ENCODE data around the gene NAGPA. TPM values are rescaled to one million over a fixed set of nuclear protein-coding genes. Genes with fewer than 3 reads are reported as not detected.

The NAGPA gene
- total RNA-seq, 2 donors from 2014 or later: 10.1 to 17.4 TPM

DNA sequence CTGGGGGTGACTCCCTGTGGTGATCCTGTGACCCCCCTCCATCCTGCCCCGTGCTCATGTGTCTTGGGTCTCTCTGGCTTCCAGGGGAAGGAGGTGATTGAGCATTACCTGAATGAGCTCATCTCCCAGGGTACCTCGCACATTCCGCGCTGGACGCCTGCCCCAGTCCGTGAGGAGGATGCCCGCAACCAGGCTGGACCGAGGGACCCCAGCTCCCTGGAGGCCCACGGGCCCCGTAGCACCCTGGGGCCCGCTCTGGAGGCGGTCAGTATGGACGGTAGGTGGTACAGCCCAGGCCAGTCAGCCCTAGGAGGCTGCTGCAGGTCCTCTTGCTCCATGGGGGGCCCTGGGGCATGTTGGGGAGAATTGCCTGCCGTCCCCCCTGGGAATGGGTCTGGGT lies 42.0 kb downstream of the NAGPA start:
- Mint-ChIP-seq H3K36me3 (no peaks in the 10 kb centered on the region), H3K9me3 (no peaks in the 10 kb centered on the region), H3K27ac (no peak overlapping the region), H3K4me3 (no peak overlapping the region), H3K27me3 (peaks cover 16 to 21% of the 10 kb centered on the region in 2 donors), H3K4me1 (ENCODE audit: low read depth in 2 of 2) (no peaks in the 10 kb centered on the region)
- no peak for DNase-seq (ENCODE audit: low spot score)
- ATAC-seq: peak in 1 of 2 donors; percentile 27

DNA sequence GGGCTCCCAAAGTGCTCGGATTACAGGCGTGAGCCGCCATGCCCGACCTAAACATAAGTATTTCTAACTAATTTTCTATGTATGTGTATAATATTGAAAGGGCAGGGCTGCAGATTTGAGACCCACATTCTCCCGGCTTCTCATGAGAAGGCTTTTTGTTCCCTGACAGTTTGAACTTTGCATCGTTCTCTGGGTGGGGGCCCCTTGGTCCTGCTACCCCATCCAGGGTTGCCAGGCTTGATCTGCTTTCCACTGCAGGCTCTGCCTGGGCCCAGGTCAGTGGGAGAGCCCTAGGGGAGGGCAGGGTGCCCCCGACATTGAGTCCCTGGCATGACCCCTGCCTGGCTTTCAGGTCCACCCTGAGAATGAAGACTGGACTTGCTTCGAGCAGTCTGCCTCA lies 43.3 kb downstream of the NAGPA start:
- Mint-ChIP-seq H3K27me3 (peaks cover 18 to 29% of the 10 kb centered on the region in 2 donors), H3K4me1 (ENCODE audit: low read depth in 2 of 2) (no peaks in the 10 kb centered on the region), H3K4me3 (no peak overlapping the region), H3K9me3 (no peaks in the 10 kb centered on the region), H3K36me3 (no peaks in the 10 kb centered on the region), H3K27ac (no peak overlapping the region)
- DNase-seq (ENCODE audit: low spot score): no peak
- no peak for ATAC-seq

DNA sequence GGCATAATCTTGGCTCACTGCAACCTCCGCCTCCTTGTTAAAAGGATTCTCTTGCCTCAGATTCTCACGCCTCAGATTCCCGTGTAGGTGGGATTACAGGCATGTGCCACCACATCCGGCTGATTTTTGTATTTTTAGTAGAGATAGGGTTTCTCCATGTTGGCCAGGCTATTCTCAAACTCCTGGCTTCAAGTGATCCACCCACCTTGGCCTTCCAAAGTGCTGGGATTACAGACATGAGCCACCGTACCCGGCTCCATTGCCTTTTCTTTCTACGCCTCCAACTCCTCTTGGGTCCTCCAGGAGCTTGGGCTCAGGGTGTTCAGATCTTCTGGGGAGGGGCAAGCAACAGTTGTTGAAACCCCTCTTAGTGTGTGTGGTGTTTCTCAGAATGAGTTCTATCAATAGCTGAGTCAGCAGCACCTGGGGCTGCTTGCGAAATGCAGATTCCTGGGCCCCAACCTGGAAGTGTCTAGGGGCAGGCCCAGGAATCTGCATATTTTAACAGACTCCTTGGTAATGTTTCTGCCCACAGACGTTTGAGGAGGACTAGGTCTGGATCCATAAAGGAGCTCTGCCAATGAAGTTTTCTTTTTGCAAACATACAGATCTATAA lies 44.2 kb downstream of the NAGPA start:
- no peak overlapping the region for H3K4me3 Mint-ChIP-seq
- no peaks in the 10 kb centered on the region for H3K4me1 Mint-ChIP-seq (ENCODE audit: low read depth in 2 of 2)
- no peak for ATAC-seq
- no peaks in the 10 kb centered on the region for H3K36me3 Mint-ChIP-seq
- H3K27ac Mint-ChIP-seq: no peak overlapping the region
- DNase-seq (ENCODE audit: low spot score): no peak
- H3K9me3 Mint-ChIP-seq: no peaks in the 10 kb centered on the region
- H3K27me3 Mint-ChIP-seq: peaks cover 18 to 29% of the 10 kb centered on the region in 2 donors

DNA sequence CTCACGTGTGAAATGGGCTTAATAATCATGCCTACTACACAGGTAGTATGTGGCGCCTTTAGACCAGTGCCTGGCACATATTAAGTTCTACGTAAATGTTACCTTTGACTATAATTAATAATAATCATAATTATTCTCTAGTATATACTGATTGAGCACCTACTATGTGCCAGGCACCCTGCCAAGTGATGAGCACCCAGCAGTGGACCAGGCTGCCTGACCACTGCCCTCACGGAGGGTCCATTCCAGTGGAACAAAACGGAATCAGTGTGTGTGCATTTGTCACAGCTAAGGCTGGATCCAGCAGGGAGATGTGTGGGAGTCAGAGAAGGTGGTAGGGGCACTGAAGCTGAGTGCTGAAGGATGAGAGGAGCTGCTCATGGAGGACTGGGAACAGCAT lies 45.1 kb downstream of the NAGPA start:
- Mint-ChIP-seq H3K36me3 (no peaks in the 10 kb centered on the region), H3K4me1 (ENCODE audit: low read depth in 2 of 2) (no peaks in the 10 kb centered on the region), H3K9me3 (no peaks in the 10 kb centered on the region), H3K4me3 (no peak overlapping the region), H3K27me3 (peaks cover 21 to 37% of the 10 kb centered on the region in 2 donors), H3K27ac (no peak overlapping the region)
- ATAC-seq (no peak), DNase-seq (ENCODE audit: low spot score) (no peak)

DNA sequence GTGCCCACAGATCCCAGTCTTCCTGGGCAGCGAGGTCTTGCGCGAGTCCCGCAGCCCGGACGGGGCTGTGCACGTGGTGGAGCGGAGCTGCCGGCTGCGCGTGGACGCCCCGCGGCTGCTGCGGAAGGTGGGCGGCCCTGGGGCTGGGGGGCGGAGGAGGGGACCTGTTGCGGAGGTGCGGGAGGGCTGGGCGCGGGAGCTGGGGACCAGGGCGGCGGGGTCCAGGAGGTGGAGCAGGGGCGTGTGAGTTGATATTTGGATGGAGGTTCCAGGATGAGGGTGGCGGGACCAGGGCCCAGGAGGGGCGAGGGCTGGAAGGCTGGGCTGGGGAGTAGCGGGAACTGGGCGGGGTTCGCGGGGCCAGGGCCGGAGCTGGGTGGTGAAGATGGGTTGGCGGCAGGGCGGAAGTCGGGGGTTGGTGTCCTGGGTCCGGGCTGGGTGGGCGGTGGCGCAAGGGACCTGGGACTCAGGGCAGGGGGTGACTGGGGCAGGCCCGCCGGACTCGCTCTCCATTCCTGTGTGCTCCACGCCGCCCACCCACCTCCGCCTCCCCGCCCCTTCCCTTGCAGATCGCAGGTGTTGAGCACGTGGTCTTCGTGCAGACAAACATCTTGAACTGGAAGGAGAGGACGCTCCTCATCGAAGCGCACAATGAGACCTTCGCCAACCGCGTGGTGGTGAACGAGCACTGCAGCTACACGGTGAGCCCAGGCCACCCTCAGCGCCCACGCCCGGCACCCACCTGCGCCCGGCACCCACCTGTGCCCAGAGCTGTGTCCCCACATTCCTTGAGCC lies 46.0 kb downstream of the NAGPA start:
- H3K4me3 Mint-ChIP-seq: no peak overlapping the region
- no peak for DNase-seq (ENCODE audit: low spot score)
- no peak overlapping the region for H3K27ac Mint-ChIP-seq
- ATAC-seq: peak; percentile 20 to 48
- peaks cover 21 to 37% of the 10 kb centered on the region in 2 donors for H3K27me3 Mint-ChIP-seq
- no peaks in the 10 kb centered on the region for H3K36me3 Mint-ChIP-seq
- no peaks in the 10 kb centered on the region for H3K4me1 Mint-ChIP-seq (ENCODE audit: low read depth in 2 of 2)
- no peaks in the 10 kb centered on the region for H3K9me3 Mint-ChIP-seq

DNA sequence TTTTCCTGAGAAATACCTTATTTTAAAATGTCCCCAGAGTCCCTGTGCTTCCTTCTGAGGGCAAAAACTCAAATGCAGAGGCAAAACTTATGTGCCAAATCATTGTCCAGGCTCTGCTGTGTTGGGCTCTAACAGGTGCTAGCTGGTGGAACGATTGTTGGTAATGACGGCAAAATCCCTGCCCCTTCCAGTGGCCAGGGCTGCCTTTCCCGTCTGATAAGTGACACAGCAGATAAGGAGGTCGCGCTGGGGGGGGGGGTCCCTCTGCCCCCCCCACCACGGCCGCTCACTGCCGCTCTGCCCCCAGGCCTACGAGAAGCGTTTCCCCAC lies 46.5 kb downstream of the NAGPA start:
- Mint-ChIP-seq H3K27ac (no peak overlapping the region), H3K9me3 (no peaks in the 10 kb centered on the region), H3K4me1 (ENCODE audit: low read depth in 2 of 2) (no peaks in the 10 kb centered on the region), H3K4me3 (no peak overlapping the region), H3K27me3 (peaks cover 21 to 35% of the 10 kb centered on the region in 2 donors), H3K36me3 (no peaks in the 10 kb centered on the region)
- DNase-seq (ENCODE audit: low spot score): no peak
- ATAC-seq: no peak

DNA sequence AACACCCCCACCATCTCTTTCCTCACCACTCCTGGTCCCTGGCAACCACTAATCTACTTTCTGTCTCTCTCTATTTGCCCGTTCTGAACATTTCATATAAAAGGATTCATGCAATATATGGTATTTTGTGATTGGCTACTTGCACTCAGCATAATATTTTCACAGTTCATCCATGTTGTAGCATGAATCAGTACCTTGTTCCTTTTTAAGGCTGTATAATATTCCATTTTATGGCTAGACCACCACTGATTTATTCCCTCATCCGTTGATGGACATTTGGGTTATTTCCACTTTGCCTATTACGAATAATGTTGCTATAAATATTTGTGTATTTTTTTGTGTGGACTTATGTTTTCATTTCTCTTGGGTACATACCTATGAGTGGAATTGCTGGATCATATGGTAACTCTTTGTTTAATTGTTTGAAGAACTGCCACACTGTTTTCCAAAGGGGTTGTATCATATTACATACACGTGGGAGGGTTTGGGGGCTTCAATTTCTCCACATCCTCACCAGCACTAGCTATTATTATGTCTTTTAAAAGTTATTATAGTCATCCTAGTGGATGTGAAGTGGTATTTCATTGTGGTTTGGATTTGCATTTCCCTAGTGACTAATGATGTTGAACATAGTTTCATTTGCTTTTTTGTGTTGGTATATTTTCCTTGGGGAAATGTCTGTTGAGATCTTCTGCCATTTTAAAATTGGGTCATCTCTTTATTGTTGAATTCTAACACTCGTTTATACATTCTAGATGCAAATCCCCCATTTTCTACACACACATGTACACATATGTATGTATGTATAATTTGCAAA lies 49.4 kb downstream of the NAGPA start:
- no peak for ATAC-seq
- Mint-ChIP-seq H3K9me3 (no peaks in the 10 kb centered on the region), H3K4me3 (no peak overlapping the region), H3K36me3 (no peaks in the 10 kb centered on the region), H3K4me1 (ENCODE audit: low read depth in 2 of 2) (no peaks in the 10 kb centered on the region), H3K27me3 (peaks cover 21 to 41% of the 10 kb centered on the region in 2 donors), H3K27ac (no peak overlapping the region)
- no peak for DNase-seq (ENCODE audit: low spot score)

DNA sequence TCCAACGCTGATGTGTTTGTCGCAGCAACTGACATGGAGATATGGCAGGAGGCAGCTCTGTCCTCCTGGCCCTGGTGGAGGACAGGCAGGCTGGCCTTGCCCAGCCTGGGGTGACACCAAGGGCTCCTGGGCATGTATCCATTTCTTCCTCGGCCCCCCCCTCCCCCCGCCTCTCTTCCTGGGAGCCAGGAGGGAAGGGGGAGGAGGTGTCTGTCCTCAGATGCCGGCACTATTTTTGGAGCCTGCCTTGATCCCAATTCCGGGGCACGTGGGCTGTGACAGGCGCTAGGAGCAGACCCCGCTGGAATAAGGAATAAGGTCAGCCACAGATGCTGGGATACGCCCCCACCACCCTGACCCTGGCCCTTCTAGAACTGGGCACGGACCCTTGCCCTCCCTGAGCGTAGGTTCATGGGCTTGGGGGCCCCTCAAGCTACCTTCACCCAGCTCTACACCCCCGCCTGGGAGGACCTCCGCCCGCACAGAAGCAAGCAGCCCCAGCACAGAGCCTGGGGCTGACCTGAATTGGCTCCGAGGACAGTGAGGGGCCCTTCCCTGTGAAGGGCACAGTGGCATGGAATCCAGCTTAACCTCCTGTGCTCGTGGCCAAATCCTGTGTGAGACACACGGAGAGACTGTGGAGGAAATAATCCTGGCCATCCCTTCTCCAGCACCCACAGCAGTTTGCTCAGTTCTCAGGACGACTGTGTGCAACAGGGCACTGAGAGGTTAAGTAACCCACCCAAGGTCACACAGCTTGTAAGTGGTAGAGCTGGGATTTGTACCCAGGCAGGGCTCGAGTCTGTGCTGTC lies 51.5 kb downstream of the NAGPA start:
- DNase-seq (ENCODE audit: low spot score) (no peak), ATAC-seq (peak in 1 of 2 donors; percentile 32)
- no peak overlapping the region for H3K27ac Mint-ChIP-seq
- no peaks in the 10 kb centered on the region for H3K36me3 Mint-ChIP-seq
- no peaks in the 10 kb centered on the region for H3K9me3 Mint-ChIP-seq
- H3K4me1 Mint-ChIP-seq (ENCODE audit: low read depth in 2 of 2): no peaks in the 10 kb centered on the region
- H3K4me3 Mint-ChIP-seq: no peak overlapping the region
- H3K27me3 Mint-ChIP-seq: peaks cover 12 to 29% of the 10 kb centered on the region in 2 donors

DNA sequence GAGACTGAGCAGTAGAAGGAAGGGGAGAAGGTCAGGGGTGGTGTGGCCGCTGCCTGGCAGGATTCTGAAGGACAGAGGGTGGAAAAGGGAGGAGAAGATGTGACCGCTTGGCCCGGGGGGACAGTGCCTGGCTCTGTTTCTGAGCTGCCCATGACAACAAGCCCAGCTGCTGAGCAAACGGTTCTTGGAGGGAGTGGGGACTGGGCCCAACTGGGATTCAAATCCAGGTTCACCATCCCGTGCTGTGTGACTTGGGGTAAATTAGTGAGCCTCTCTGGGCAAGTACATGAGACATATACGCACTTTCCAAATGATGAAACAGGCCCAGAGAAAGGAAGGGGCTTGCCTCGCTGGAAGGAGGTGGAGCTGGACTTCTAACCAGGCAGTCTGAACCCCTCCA lies 52.3 kb downstream of the NAGPA start:
- H3K27me3 Mint-ChIP-seq: peaks cover 9 to 22% of the 10 kb centered on the region in 2 donors
- H3K9me3 Mint-ChIP-seq: no peaks in the 10 kb centered on the region
- no peak overlapping the region for H3K27ac Mint-ChIP-seq
- H3K4me3 Mint-ChIP-seq: no peak overlapping the region
- H3K36me3 Mint-ChIP-seq: no peaks in the 10 kb centered on the region
- ATAC-seq: no peak
- H3K4me1 Mint-ChIP-seq (ENCODE audit: low read depth in 2 of 2): no peaks in the 10 kb centered on the region
- no peak for DNase-seq (ENCODE audit: low spot score)

DNA sequence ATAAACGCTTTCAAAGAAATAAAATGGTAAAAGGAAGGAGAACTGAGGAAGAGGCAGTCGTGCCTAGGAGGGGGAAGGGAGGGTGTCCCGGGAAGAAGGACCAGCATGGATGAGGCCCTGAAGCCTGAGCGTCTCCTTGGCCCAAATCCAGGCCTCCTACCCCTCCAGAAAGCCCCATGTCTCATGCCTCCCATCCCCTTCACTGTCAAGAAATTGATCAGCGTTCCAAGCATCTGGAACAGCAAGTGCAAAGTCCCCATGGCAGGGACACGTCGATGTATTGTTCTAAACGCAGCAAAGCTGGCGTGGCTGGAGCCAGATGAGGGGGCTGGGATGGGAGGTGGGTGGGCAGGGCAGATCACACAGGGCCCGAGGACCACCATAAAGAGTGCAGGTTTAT lies 53.0 kb downstream of the NAGPA start:
- H3K9me3 Mint-ChIP-seq: no peaks in the 10 kb centered on the region
- no peaks in the 10 kb centered on the region for H3K4me1 Mint-ChIP-seq (ENCODE audit: low read depth in 2 of 2)
- peaks cover 7 to 21% of the 10 kb centered on the region in 2 donors for H3K27me3 Mint-ChIP-seq
- H3K27ac Mint-ChIP-seq: no peak overlapping the region
- no peaks in the 10 kb centered on the region for H3K36me3 Mint-ChIP-seq
- ATAC-seq (no peak), DNase-seq (ENCODE audit: low spot score) (no peak)
- H3K4me3 Mint-ChIP-seq: no peak overlapping the region

DNA sequence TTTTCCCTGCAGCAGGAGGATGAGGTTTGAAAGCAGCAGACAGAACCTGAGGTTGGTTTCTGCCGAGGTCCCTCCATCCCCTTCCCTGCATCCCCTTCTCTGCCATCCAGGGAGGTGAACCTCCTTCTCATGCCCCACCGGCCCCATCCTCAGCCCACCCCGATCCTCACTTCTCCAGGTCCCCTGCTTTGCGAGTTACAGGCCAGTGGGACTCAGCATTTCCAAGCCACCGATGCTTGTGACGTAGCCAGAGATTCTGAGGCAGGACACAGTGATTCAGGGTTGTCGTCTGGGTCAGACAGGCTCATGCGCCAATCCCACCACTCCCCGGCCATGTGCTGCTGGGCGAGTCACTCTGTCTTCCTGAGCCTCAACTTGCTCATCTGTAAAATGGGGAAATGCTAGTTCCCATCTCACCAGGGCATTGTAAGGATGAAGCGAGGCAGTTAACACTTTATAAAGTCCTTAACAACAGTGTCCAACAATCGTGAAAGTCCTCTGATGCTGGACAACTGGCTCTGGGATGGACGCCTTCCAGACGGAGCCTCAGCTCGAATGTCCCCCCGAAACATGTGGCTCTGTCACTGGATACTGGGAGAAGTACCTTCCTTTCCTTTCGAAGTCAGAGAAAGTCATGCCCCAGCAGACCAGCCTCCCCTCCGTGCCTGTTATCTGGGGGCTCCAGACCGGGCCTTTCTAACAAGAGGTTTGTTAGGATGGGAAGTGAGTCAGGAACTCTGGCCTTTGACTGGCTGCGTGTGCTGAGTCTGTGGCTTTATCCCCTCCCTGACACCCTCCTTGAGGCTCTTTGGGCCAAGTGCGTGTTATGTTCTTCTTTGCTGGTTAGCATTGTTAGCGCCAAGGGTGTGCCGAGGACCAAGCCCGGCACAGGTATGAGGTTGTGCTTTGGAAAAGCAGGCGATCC lies 53.7 kb downstream of the NAGPA start:
- ATAC-seq (no peak), DNase-seq (ENCODE audit: low spot score) (no peak)
- Mint-ChIP-seq H3K9me3 (no peaks in the 10 kb centered on the region), H3K27me3 (peaks cover 10 to 25% of the 10 kb centered on the region in 2 donors), H3K4me1 (ENCODE audit: low read depth in 2 of 2) (no peaks in the 10 kb centered on the region), H3K27ac (no peak overlapping the region), H3K36me3 (no peaks in the 10 kb centered on the region), H3K4me3 (no peak overlapping the region)

DNA sequence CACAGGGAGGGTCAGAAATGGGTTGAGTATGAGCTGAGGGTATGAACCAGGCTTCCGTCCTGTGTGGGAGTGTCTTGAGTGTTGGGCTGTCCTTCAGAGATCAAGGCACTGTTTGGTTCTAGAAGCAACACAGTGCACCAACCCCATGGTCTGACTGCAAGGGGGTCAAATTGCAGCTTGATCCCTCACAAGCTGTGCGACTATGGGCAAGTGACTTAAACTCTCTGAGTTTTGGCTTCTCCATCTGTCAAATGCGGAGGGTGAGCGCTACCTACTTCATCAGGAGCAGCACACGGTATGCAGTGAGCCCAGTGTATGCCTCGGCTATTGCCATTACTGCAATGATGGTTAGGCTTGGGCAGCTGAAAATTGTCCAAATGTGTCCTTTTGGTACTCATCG lies 54.6 kb downstream of the NAGPA start:
- Mint-ChIP-seq H3K36me3 (no peaks in the 10 kb centered on the region), H3K4me1 (ENCODE audit: low read depth in 2 of 2) (no peaks in the 10 kb centered on the region), H3K27ac (no peak overlapping the region), H3K27me3 (peaks cover 9 to 22% of the 10 kb centered on the region in 2 donors), H3K4me3 (no peak overlapping the region), H3K9me3 (no peaks in the 10 kb centered on the region)
- ATAC-seq: peak in 1 of 2 donors; percentile 28
- DNase-seq (ENCODE audit: low spot score): no peak
